GM12872 (cell line): Measurements from ENCODE around the gene OSBPL1A.

ENCODE experiments used
- TF ChIP-seq, protein P1 (sequence below): IDR thresholded peaks from 3 replicates; pipeline ENCODE4 v1.5.1; 2011; ENCODE audit warnings: low read depth, mild to moderate bottlenecking, low read length, moderate library complexity; ENCODE audit not compliant: insufficient read depth

OSBPL1A gene

DNA sequence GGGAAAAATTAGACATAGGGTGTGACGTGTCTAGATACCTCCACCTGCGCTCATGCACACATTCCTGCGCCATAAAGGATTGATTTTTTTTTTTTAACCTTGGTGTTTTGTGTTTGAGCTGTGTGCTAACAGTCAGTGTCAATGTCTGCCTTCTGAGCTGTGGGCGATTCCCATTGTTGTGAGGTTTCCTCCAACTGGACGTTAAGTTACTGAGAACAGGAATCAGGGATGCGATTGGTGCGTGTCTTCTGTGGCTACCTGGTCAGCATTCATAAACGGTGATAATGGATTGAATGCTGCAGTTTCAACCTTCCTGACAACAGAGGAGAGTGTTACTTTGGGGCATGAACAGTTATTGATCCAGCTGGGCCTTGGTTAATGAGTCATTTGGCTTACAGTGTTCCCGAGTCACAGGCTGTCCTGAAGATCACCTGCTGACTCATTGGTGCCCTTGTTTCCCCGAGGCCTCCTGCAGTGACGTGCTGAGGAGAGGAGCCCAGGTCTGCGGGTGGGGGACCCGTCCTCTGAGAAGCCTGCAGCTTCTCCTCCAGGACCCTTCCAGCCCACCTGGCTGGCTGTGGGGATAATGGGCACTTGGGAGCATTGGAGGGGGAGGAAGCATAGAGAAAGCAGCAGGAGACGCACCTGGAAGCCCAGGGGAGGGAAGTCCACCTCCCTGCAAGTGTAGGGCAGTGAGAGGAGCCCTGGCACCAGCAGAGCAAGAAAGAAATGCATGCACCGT lies 284.6 kb downstream of the OSBPL1A start:
- TF ChIP-seq, protein P1, sequence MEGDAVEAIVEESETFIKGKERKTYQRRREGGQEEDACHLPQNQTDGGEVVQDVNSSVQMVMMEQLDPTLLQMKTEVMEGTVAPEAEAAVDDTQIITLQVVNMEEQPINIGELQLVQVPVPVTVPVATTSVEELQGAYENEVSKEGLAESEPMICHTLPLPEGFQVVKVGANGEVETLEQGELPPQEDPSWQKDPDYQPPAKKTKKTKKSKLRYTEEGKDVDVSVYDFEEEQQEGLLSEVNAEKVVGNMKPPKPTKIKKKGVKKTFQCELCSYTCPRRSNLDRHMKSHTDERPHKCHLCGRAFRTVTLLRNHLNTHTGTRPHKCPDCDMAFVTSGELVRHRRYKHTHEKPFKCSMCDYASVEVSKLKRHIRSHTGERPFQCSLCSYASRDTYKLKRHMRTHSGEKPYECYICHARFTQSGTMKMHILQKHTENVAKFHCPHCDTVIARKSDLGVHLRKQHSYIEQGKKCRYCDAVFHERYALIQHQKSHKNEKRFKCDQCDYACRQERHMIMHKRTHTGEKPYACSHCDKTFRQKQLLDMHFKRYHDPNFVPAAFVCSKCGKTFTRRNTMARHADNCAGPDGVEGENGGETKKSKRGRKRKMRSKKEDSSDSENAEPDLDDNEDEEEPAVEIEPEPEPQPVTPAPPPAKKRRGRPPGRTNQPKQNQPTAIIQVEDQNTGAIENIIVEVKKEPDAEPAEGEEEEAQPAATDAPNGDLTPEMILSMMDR = no peak

DNA sequence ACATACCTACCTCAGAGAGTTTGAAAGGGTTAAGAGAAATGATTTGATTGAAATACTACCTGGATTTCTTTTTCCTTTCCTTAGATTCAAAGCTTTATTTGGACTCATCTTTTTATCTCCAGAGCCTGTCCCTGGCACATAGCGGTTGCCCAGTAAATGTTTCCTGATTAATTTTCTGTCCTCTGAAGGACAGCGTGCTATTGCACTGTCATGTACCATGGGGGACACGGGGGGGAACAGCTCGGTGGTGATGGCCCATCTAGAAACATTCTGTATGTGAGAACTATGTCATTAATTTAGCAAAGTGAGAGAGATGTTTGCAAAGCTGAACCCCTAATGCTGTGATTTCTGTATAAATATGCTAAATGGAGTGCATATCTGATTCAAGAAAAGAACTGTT lies 285.2 kb downstream of the OSBPL1A start:
- TF ChIP-seq, protein P1 = no peak
